BLaER1 (cell line): ENCODE data around the gene TIMM10.

ENCODE experiments used
- H3K27ac ChIP-seq: shearing (Covaris generic); formaldehyde crosslinking; 2 replicates; pipeline ENCODE4 v1.8.1; 2022
- H3K27me3 ChIP-seq: shearing (Covaris generic); formaldehyde crosslinking; 2 replicates; pipeline ENCODE4 v1.8.1; 2022
- H3K36me3 ChIP-seq: shearing (Covaris generic); formaldehyde crosslinking; 2 replicates; pipeline ENCODE4 v1.8.1; 2022
- H3K4me1 ChIP-seq: shearing (Covaris generic); formaldehyde crosslinking; 2 replicates; pipeline ENCODE4 v1.8.1; 2022
- H3K4me2 ChIP-seq: shearing (Covaris generic); formaldehyde crosslinking; 2 replicates; pipeline ENCODE4 v1.8.1; 2022
- H3K4me3 ChIP-seq: shearing (Covaris generic); formaldehyde crosslinking; 2 replicates; pipeline ENCODE4 v1.8.1; 2022
- H3K9ac ChIP-seq: shearing (Covaris generic); formaldehyde crosslinking; 2 replicates; pipeline ENCODE4 v1.8.1; 2022
- H3K9me3 ChIP-seq: shearing (Covaris generic); formaldehyde crosslinking; 2 replicates; pipeline ENCODE4 v1.8.1; 2022
- H4K20me1 ChIP-seq: shearing (Covaris generic); formaldehyde crosslinking; 2 replicates; pipeline ENCODE4 v1.8.1; 2022
- Cebpa-rat ChIP-seq: shearing (Covaris generic); IDR thresholded peaks from 2 replicates; pipeline ENCODE4 v1.8.1; 2022

Gene TIMM10

GRCh38 chr11:57560146-57560545 lies 29.6 kb upstream of the TIMM10 start:
- H3K4me2 ChIP-seq = no peak overlapping the region
- H3K27ac ChIP-seq = no peak overlapping the region
- H3K9me3 ChIP-seq = no peaks in the 10 kb centered on the region
- no peaks in the 10 kb centered on the region for H3K27me3 ChIP-seq
- no peak overlapping the region for H3K9ac ChIP-seq
- H3K4me3 ChIP-seq = no peak overlapping the region
- peaks cover 4% of the 10 kb centered on the region for H3K4me1 ChIP-seq
- TF ChIP-seq Cebpa-rat = no peak
- peaks cover 31% of the 10 kb centered on the region for H4K20me1 ChIP-seq
- peaks cover 60% of the 10 kb centered on the region for H3K36me3 ChIP-seq

GRCh38 chr11:57556041-57556440 lies 25.5 kb upstream of the TIMM10 start:
- Histone ChIP-seq H3K4me2 (no peak overlapping the region), H4K20me1 (peaks cover 12% of the 10 kb centered on the region; the same call in 1 of the 2 replicates), H3K4me1 (no peaks in the 10 kb centered on the region), H3K36me3 (peaks cover 94% of the 10 kb centered on the region), H3K9me3 (no peaks in the 10 kb centered on the region), H3K27me3 (no peaks in the 10 kb centered on the region), H3K27ac (no peak overlapping the region), H3K4me3 (no peak overlapping the region), H3K9ac (no peak overlapping the region)
- no peak for TF ChIP-seq Cebpa-rat

- Histone ChIP-seq H3K9ac (no peak overlapping the region), H3K27me3 (no peaks in the 10 kb centered on the region), H3K4me1 (no peaks in the 10 kb centered on the region), H3K9me3 (no peaks in the 10 kb centered on the region), H3K36me3 (peaks cover 98% of the 10 kb centered on the region), H3K4me2 (no peak overlapping the region), H4K20me1 (peaks cover 6% of the 10 kb centered on the region; the same call in 1 of the 2 replicates), H3K27ac (no peak overlapping the region), H3K4me3 (no peak overlapping the region)
- TF ChIP-seq Cebpa-rat = no peak
Observed at GRCh38 chr11:57555393-57555792, 24.8 kb upstream of the TIMM10 start.

DNA sequence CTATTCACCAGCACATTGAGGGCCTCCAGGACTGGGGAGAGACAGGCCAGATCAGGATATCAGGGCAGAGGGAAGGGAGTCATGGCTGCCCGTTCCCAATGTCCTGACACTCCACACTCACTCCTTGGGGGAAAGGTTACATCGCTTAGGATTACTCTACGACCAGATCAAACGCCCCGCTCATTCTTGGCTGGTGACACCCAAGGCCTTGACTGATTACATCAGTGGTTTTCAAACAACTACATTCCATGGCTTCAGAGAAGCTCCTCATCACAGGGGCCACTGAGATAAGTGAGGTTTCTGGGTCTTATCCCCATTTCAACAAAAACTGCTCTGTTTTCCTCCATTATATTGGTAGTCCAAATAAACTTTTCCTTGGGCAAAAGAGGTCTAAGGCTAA lies 21.9 kb upstream of the TIMM10 start:
- Histone ChIP-seq H3K4me3 (no peak overlapping the region), H3K36me3 (peaks cover 89% of the 10 kb centered on the region), H3K9ac (no peak overlapping the region), H3K9me3 (no peaks in the 10 kb centered on the region), H3K4me2 (no peak overlapping the region), H3K4me1 (peaks cover 10% of the 10 kb centered on the region), H3K27me3 (no peaks in the 10 kb centered on the region), H4K20me1 (no peaks in the 10 kb centered on the region), H3K27ac (no peak overlapping the region)
- no peak for TF ChIP-seq Cebpa-rat

GRCh38 chr11:57551941-57552340 lies 21.4 kb upstream of the TIMM10 start:
- H3K4me1 ChIP-seq = peaks cover 15% of the 10 kb centered on the region
- H4K20me1 ChIP-seq = no peaks in the 10 kb centered on the region
- no peak for TF ChIP-seq Cebpa-rat
- no peak overlapping the region for H3K4me2 ChIP-seq
- no peaks in the 10 kb centered on the region for H3K9me3 ChIP-seq
- H3K36me3 ChIP-seq = peaks cover 84% of the 10 kb centered on the region
- H3K9ac ChIP-seq = no peak overlapping the region
- H3K4me3 ChIP-seq = no peak overlapping the region
- H3K27ac ChIP-seq = no peak overlapping the region
- no peaks in the 10 kb centered on the region for H3K27me3 ChIP-seq

DNA sequence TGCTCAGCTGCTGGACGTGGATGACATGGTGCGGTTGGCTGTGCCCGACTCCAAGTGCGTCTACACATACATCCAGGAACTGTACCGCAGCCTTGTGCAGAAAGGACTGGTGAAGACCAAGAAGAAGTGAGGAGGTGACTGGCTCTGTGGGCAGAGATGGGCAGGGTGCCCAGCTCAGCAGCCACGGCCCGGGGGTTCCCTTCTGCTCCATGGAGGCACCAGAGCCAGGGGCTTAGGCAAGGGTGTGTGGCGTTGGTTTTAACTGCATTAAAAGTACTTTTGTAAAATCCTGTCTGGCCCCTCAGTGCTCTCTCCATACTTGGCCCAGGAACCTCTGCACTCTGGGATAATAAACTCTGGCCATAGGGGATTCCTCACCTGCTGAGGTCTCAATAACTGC lies 19.4 kb upstream of the TIMM10 start:
- no peaks in the 10 kb centered on the region for H3K9me3 ChIP-seq
- peaks cover 64% of the 10 kb centered on the region for H3K36me3 ChIP-seq

DNA sequence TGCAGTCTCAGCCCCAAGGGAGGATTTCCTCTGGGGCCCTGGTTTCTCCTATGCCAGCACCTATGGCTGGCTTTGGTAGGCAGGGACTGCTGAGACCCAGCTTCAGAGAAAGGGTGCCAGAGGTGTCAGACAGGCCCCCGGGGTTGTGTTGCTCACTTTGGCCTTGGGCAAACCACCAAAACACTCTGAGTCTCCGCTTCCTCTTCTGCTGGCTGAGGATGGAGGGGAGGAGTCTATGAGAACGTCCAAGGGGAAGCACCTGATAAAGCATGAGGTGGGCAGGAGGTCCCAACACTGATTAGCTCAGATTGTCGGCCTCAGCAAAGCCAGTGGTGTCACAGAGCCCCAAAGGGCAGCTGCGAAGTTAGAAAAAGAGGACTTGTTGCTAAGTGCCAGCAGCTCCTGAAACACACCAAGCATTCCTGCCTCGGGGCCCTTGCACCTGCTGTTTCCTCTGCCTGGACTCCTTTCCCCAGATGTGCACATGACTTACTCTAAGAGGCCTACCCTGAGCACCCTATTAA lies 17.4 kb upstream of the TIMM10 start:
- TF ChIP-seq Cebpa-rat = no peak
- H3K9ac ChIP-seq = peak overlapping the region; percentile 70
- no peaks in the 10 kb centered on the region for H3K27me3 ChIP-seq
- peak overlapping the region; percentile 77 for H3K27ac ChIP-seq
- H3K9me3 ChIP-seq = no peaks in the 10 kb centered on the region
- peaks cover 17% of the 10 kb centered on the region for H3K4me1 ChIP-seq
- peak overlapping the region; percentile 79 for H3K4me2 ChIP-seq
- peaks cover 44% of the 10 kb centered on the region for H3K36me3 ChIP-seq
- H3K4me3 ChIP-seq = no peak overlapping the region
- no peaks in the 10 kb centered on the region for H4K20me1 ChIP-seq

More for the DNA sequence above, 19.4 kb upstream of the TIMM10 start:
- Histone ChIP-seq H3K4me1 (peaks cover 17% of the 10 kb centered on the region), H3K4me2 (no peak overlapping the region), H3K9ac (no peak overlapping the region), H3K27ac (no peak overlapping the region), H4K20me1 (no peaks in the 10 kb centered on the region), H3K4me3 (no peak overlapping the region), H3K27me3 (no peaks in the 10 kb centered on the region)
- no peak for TF ChIP-seq Cebpa-rat

GRCh38 chr11:57546869-57547475 lies 16.4 kb upstream of the TIMM10 start:
- H4K20me1 ChIP-seq = no peaks in the 10 kb centered on the region
- H3K27me3 ChIP-seq = no peaks in the 10 kb centered on the region
- peaks cover 34% of the 10 kb centered on the region for H3K36me3 ChIP-seq
- no peaks in the 10 kb centered on the region for H3K9me3 ChIP-seq
- H3K4me2 ChIP-seq = peak overlapping the region; percentile 79
- H3K9ac ChIP-seq = no peak overlapping the region
- peak overlapping the region; percentile 77 for H3K27ac ChIP-seq
- H3K4me1 ChIP-seq = peaks cover 17% of the 10 kb centered on the region
- TF ChIP-seq Cebpa-rat = no peak
- no peak overlapping the region for H3K4me3 ChIP-seq

DNA sequence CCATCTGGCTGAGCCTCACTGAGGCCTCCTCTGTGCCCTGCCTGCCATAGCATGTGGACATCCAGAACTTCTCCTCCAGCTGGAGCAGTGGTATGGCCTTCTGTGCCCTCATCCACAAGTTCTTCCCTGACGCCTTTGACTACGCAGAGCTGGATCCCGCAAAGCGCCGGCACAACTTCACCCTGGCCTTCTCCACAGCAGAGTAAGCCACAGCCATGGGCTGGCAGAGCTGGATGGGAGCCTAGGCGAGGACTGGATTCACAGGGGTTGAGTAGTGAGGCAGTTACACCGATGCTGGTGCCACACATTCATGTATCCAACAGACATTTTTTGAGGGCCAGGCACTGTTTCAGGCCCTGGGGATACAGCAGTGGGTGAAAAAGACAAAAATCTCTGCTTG lies 15.9 kb upstream of the TIMM10 start:
- peaks cover 17% of the 10 kb centered on the region for H3K4me1 ChIP-seq
- H4K20me1 ChIP-seq = no peaks in the 10 kb centered on the region
- H3K27ac ChIP-seq = no peak overlapping the region
- no peak overlapping the region for H3K4me3 ChIP-seq
- H3K4me2 ChIP-seq = no peak overlapping the region
- H3K36me3 ChIP-seq = peaks cover 29% of the 10 kb centered on the region
- TF ChIP-seq Cebpa-rat = no peak
- no peaks in the 10 kb centered on the region for H3K27me3 ChIP-seq
- no peak overlapping the region for H3K9ac ChIP-seq
- no peaks in the 10 kb centered on the region for H3K9me3 ChIP-seq

DNA sequence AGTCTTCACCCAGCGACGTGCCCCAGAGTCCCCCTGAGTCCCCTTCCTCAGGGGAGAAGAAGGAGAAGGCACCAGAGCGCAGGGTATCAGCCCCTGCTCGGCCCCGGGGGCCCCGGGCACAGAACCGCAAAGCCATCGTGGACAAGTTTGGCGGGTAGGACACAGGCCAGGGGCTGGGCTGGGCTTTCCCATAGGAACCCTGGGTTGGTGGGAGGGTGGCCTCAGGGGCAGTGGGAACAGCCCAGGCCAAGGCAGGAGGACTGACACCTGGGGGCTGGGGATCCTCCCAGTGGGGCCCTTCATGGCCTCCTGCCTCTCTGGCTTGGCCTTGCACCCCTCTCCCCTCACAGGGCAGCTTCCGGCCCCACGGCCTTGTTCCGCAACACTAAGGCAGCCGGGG lies 15.3 kb upstream of the TIMM10 start:
- Histone ChIP-seq H3K36me3 (peaks cover 23% of the 10 kb centered on the region), H3K4me2 (no peak overlapping the region), H3K4me1 (peaks cover 17% of the 10 kb centered on the region), H3K27ac (no peak overlapping the region), H3K4me3 (no peak overlapping the region), H3K9ac (no peak overlapping the region), H4K20me1 (no peaks in the 10 kb centered on the region), H3K9me3 (no peaks in the 10 kb centered on the region), H3K27me3 (no peaks in the 10 kb centered on the region)
- no peak for TF ChIP-seq Cebpa-rat

DNA sequence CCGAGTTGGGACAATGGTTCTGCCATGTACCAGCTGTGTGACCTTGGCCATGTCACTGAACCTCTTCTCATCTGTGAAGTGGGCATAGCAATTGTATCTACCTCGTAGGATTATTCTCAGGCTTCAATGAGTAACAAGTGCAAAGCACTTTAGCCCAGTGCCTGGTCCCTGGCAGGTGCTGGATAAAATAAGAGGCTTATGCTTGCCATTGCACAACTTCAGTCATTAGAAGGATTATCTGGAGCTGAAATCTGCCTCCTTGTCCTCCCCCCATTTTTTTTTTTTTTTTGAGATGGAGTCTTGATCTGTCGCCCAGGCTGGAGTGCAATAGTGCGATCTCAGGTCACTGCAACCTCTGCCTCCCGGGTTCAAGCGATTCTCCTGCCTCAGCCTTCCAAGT lies 14.0 kb upstream of the TIMM10 start:
- no peak for TF ChIP-seq Cebpa-rat
- H3K36me3 ChIP-seq = peaks cover 10% of the 10 kb centered on the region
- H3K9ac ChIP-seq = no peak overlapping the region
- H4K20me1 ChIP-seq = no peaks in the 10 kb centered on the region
- H3K9me3 ChIP-seq = no peaks in the 10 kb centered on the region
- H3K27ac ChIP-seq = no peak overlapping the region
- no peak overlapping the region for H3K4me2 ChIP-seq
- no peak overlapping the region for H3K4me3 ChIP-seq
- peaks cover 17% of the 10 kb centered on the region for H3K4me1 ChIP-seq
- H3K27me3 ChIP-seq = no peaks in the 10 kb centered on the region
